Suprapubic skin (tissue), 3 donors: ENCODE measurements around the gene PRICKLE2.

Experiments used
- POLR2A ChIP-seq, 2 donors: fragments of 450-650 bp; IDR thresholded peaks; one replicate each; pipeline ENCODE4 v1.6.1; 2017; ENCODE audit warnings: antibody characterized with exemption in 2 of 2, mild to moderate bottlenecking in 2 of 2, moderate library complexity in 2 of 2
- TF ChIP-seq, protein P1 (sequence below), 2 donors: fragments of 200-600 bp in 1 of 2; fragments of 450-650 bp in 1 of 2; sonication (generic) in 1 of 2; IDR thresholded peaks; one replicate each; pipeline ENCODE4 v1.5.1; 2016 to 2019; ENCODE audit warnings: antibody characterized with exemption in 2 of 2, mild to moderate bottlenecking in 1 of 2, moderate library complexity in 1 of 2

DNA sequence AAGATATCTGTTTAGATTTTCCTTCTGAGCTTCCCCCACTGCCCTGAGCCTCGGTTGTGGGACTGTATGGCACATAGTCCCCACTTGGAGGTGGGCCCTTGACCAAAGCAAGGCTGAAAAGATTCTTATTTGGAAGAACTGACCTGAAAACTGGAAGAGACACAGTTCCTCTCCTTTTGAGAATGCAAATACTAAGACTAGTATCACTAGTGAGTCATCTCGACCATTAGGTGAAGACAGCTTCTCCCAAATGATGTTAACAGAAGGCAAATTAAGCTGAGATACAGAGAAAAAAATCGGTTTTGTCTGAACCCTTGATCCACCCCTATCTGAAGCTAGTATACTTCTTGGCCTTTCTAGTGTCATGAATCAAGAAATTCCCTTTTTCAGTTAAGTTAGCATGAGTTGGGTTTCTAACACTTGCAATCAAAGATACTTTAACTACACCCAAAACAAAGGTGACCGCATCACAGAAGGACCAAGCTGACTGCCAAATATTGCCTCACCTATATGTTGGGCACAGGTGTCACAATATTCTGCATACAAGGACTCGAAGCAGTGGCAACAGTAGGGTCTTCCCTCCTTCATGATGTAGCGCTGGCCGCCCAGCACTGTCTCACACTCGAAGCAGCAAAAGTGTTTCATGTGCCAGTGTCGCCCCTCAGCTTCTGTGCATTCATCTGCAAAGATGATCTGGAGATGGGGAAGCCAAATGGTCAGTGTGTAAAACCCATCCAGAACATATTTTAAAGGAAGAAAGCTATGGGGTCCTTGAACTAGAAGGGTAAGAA, 72.4 kb downstream of the PRICKLE2 start:
- TF ChIP-seq, protein P1, sequence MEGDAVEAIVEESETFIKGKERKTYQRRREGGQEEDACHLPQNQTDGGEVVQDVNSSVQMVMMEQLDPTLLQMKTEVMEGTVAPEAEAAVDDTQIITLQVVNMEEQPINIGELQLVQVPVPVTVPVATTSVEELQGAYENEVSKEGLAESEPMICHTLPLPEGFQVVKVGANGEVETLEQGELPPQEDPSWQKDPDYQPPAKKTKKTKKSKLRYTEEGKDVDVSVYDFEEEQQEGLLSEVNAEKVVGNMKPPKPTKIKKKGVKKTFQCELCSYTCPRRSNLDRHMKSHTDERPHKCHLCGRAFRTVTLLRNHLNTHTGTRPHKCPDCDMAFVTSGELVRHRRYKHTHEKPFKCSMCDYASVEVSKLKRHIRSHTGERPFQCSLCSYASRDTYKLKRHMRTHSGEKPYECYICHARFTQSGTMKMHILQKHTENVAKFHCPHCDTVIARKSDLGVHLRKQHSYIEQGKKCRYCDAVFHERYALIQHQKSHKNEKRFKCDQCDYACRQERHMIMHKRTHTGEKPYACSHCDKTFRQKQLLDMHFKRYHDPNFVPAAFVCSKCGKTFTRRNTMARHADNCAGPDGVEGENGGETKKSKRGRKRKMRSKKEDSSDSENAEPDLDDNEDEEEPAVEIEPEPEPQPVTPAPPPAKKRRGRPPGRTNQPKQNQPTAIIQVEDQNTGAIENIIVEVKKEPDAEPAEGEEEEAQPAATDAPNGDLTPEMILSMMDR (IDR thresholded peaks at IDR 0.05), result no peak
- TF ChIP-seq POLR2A (IDR thresholded peaks at IDR 0.05), result no peak
